ENCODE results near the gene AKT1.
"Not testable (repeated sequence)": the region's sequence is repeated elsewhere in the genome, so short reads cannot be mapped to it uniquely, and the experiment has no call there.

The AKT1 gene

GRCh38 chr14:104794993-104795780, at the start of gene AKT1:
Gene AKT1 (minus strand): TSS chr14:104795748. CDS start chr14:104792643, 3,105 bp downstream.
- DNase-seq (ENCODE audit: extremely low read depth, low read depth), result no peak
- TF ChIP-seq, protein P1, sequence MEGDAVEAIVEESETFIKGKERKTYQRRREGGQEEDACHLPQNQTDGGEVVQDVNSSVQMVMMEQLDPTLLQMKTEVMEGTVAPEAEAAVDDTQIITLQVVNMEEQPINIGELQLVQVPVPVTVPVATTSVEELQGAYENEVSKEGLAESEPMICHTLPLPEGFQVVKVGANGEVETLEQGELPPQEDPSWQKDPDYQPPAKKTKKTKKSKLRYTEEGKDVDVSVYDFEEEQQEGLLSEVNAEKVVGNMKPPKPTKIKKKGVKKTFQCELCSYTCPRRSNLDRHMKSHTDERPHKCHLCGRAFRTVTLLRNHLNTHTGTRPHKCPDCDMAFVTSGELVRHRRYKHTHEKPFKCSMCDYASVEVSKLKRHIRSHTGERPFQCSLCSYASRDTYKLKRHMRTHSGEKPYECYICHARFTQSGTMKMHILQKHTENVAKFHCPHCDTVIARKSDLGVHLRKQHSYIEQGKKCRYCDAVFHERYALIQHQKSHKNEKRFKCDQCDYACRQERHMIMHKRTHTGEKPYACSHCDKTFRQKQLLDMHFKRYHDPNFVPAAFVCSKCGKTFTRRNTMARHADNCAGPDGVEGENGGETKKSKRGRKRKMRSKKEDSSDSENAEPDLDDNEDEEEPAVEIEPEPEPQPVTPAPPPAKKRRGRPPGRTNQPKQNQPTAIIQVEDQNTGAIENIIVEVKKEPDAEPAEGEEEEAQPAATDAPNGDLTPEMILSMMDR (IDR thresholded peaks at IDR 0.05; ENCODE audit: low read depth, low read length), result no peak

DNA sequence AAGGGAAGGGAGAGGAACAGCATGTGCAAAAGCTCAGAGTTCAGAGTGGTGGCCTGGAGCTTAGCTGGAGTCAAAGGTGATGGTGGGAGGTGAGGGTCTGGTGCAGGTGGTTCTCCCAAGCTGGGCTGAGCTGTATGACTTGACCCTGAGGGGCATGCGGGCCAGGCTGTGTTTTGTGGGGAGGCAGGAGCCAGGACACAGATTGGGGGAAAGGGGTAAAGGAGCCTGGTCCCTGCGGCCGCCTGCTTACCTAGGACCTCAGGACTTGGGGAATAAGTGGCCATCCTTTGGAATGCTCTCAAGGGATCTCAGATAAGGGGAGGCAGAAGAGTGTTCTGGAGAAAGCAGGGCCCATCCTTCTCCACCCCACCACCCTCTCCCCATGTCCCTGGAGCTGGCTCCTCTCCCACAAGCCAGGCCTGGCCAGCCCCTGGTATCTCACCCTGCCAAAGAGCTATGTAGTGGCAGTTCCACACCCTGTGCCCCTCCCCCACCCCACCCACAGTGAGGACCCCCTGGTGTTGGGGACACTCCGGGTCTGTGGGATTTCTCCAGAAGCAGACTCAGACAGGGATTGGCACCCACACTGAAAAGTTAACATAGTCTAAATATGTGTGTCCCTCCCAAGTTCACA, 49.6 kb upstream of the AKT1 start:
- TF ChIP-seq, protein P1 (IDR thresholded peaks at IDR 0.05; ENCODE audit: low read depth, low read length), result no peak
- DNase-seq (ENCODE audit: extremely low read depth, low read depth), result no peak

- TF ChIP-seq, protein P1 (IDR thresholded peaks at IDR 0.05; ENCODE audit: low read depth, low read length), result no peak
- no peak for DNase-seq (ENCODE audit: extremely low read depth, low read depth)
These were observed 48.9 kb upstream of the AKT1 start for GRCh38 chr14:104844306-104845032.

- no peak for DNase-seq (ENCODE audit: extremely low read depth, low read depth)
- TF ChIP-seq, protein P1 (IDR thresholded peaks at IDR 0.05; ENCODE audit: low read depth, low read length), result no peak
These were observed 48.1 kb upstream of the AKT1 start for GRCh38 chr14:104843442-104844305.

DNA sequence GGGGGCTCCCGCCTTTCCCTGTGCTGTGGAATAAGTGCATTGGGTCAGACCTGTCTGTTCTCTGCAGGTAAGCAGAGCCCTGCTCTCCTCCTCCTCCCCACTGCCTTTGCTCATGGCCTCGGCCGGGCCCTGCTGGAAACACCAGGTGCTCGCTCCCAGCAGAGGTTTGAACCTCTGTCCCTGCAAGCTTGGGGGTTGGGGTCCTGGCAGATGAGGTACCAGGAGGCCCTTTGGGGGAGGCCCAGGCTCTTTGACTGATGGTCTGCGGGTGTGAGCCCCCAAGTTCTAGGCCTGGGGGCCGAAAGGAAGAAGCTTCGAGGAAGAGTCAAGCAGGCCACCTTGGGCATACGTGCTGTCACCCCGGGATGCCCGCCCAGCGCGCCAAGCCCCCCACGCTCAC, 47.5 kb upstream of the AKT1 start:
- TF ChIP-seq, protein P1 (IDR thresholded peaks at IDR 0.05; ENCODE audit: low read depth, low read length), result no peak

GRCh38 chr14:104841730-104842129, 46.2 kb upstream of the AKT1 start:
- no peak for DNase-seq (ENCODE audit: extremely low read depth, low read depth)
- TF ChIP-seq, protein P1 (IDR thresholded peaks at IDR 0.05; ENCODE audit: low read depth, low read length), result no peak

More for the DNA sequence above, 47.5 kb upstream of the AKT1 start:
- DNase-seq (ENCODE audit: extremely low read depth, low read depth), result no peak

DNA sequence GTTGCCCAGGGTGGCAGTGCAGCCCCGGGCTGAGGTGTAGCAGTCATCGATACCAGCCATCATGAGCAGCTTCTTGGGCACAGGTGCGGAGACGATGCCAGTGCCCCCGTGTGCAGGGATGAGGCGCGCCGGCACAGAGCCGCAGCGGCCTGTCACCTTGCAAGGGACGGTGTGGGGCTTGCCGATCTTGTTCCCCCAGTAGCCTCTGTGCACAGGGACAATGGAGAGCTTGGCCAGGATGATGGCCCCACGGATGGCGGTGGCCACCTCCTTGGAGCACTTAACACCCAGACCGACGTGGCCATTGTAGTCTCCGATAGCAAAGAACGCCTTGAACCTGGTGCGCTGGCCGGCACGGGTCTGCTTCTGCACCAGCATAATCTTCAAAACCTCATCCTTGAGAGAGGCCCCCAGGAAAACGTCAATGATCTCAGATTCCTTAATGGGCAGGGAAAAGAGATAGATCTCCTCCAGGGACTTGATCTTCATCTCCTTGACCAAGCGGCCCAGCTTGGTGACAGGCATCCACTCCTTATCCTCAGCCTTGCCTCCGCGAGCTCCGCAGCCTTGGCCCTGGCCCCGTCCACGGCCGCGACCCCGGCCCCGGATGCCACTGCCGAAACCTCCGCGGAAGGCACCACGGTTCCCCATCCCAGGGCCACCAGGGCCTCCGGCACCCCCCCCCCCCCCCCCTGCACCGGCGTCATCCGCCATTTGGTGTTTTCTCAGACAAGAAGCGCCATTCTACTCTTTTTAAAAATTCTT, 40.8 kb upstream of the AKT1 start:
- DNase-seq (ENCODE audit: extremely low read depth, low read depth), result not testable (repeated sequence)

Data from AG09319 (cell line).